MV-4-11 (cell line): ENCODE measurements around the gene GTPBP6.
"Not testable (repeated sequence)": the region's sequence is repeated elsewhere in the genome, so short reads cannot be mapped to it uniquely, and the experiment has no call there.

Source experiments
- DNase-seq: peaks from one replicate; lab custom pipeline; 2025; lab: John Stamatoyannopoulos, UW

The GTPBP6 gene

DNA sequence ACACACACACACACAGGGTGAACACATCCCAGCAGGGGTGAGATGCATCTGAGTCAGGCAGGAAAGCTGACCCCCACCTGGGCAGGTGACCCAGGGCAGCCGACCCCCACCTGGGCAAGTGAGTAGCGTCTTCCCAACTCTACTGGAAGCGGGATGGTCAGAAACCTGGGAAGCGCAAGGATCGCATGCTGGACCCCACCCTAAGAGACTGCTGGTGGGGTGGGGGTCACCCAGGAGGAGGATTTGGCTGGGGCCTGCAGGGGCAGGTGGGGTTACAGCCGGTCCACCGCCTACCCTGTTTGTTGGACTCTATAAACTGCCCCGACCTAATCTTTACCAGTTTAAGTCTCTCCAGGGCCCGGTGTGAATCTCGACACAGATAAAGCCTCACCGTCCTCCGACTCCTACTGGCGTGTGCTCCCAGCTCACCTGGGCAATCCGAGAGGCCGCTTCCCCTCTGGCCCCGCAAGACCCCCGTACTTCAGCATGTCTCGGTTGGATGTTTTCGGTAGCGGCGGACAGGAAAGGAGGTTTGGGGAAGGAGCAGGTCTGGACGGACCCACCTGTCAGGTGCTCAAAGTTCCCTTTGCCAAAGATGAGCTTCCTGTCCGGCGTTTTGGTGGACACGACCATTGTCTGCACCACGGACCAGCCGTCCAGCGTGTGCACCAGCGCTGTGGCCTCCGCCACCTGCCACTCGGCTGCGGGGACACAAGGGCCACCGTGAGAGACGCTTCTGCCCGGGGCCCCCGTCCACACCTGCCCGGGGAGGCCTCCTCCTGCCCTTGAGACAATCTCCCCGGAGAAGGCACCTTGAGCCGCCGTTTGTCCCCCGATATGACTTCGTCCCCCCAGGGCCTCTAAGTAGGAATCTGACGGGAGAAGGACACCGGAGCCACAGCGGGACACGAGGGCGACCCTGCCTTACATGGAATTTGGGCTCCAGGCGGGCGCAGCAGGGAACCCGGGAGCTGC, 2.0 kb downstream of the GTPBP6 start:
- DNase-seq: no peak

DNA sequence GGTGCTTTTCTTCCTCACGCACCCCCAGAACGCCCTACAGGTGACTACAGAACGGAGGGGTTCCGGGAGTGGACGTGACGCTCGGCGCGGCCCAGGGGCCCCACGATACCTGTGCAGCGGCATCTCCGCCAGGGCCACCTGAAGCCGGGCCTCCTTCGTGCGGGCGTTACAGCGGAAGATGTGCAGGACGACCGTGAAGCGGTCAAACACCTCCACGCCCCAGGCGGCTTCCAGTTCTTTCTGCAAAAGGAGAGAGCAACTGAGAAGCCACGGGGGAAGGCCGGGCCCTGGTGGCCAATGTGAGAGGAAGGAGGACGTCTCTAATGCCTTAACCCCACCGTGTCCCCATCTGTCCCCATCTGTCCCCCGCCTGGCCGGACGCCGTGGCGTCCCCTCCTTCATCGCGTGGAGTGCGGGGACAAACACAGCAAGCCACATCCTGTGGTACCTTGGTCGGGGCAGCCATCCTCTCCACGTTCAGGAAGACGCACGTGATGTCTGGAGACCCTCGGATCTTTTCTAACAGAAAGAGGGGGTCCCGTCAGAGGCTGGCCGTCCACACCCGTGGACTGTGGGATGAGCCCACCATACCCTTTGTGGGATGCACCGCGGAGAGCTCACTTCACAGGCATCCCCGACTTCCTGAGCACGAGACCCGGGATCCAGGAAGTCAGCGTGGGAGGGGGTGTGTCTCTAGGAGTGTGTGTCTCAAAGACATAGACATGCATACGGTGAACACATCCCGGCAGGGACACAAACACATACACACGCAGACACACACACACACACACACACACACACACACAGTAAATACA, 3.6 kb downstream of the GTPBP6 start:
- DNase-seq: no peak

DNA sequence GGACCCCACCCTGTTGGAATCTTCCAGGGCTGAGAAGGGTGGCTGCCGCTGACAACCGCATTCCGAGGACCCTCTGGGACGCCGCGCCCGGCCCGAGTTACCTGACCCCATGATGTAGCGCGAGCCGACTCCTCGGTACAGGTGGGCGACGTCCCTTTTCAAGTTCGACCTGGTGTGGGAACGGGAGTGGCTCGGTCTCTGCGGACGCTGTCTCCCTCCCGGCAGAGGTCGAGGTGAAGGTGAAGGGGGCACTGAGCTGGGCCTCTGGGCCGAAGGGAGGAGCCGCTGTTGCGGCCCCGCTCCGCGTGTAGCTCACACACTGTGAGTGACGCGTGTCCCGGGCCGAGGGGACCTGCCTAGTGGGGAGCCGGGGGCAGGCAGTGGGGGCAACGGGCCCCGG, 4.5 kb downstream of the GTPBP6 start:
- no peak for DNase-seq

DNA sequence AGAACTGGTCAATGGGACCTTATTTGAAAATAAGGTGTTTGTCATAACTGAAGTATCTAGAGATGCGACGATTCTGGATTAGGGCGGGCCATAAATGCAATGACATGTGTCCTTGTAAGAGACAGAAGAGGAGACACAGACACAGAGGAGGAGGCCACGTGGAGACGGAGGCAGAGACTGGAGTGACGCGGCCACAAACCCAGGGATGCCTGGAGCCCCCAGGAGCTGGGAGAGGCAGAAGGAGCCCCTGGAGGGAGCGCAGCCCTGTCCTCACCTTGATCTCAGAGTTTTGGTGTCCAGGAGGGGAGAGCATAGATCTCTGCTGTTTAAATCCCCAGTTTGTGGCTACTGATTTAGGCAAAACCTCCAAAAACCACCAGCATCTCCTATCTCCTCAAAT, 5.0 kb downstream of the GTPBP6 start:
- DNase-seq: no peak

DNA sequence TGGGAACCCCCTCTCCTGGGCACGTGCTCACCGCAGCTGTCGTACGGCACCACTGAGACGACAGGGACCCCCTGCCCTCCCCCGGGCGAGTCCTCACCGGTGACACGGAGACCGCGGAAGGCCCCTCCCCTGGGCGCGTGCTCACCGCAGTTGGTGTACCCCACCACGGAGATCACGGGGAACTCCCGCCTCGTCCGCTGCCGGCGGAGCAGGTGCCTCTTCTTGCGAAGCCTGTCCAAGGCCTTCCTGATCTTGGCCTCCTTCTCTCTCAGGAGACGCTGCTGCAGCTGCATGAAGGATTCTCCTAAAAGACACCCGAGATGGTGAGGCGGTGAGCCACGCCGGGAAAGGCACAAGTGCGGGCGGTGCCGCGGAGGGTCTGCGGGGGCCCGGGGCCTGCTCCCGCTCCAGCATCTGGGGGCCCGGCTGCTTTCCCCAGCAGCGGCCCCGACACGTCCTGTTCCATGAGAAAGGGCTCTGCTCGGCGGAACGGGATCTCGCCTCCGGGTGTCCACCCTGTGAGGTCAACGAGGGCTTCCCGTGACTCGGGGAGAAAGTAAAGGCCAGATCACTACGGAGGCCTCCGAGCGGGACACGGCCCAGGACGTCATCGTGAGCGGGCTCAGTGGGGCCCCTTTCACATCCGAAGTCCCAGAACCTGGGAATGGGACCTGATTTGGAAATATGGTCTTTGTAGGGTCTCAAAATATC, 5.8 kb downstream of the GTPBP6 start:
- DNase-seq: no peak

DNA sequence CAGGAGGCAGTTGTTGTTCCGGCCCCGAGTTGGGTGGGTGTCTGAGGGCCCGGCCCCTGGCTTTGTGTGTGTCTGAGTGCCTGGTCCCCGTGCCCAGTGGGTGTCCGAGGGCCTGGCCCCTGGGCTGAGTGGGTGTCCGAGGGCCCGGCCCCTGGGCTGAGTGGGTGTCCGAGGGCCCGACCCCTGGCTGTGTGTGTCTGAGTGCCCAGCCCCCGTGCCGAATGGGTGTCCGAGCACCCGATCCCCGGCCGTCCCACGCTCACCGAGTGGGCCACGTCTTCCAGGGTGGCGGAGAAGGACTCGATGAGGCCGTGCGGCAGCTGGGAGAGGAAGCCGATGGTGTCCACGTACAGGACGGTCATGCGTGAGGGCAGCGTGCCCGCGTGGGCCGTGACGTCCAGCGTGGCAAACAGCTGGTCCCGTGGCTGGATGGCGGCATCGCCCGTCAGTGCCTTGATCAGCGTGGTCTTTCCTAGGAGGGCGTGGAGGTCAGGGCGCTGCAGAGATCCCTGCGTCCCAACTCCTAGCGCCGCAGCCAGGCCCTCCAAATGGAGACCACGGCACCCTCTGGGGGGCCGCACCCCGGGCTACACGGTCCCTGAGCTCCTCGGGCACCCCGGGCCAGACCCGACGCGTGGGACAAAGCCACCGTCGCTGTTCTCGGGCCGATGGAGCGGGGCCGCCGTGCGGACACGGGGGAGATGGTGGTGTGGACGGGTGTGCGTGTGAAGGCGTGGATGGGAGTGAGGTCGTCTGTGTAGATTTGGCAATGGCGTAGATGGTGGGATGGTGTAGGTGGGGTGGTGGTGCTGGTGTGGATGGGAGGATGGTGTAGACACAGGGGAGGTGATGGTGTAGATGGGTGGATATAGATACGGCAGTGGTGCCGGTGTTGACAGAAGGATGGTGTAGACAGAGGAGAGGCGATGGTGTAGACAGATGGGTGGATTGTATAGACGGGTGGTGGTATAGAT, 7.2 kb downstream of the GTPBP6 start:
- no peak for DNase-seq

DNA sequence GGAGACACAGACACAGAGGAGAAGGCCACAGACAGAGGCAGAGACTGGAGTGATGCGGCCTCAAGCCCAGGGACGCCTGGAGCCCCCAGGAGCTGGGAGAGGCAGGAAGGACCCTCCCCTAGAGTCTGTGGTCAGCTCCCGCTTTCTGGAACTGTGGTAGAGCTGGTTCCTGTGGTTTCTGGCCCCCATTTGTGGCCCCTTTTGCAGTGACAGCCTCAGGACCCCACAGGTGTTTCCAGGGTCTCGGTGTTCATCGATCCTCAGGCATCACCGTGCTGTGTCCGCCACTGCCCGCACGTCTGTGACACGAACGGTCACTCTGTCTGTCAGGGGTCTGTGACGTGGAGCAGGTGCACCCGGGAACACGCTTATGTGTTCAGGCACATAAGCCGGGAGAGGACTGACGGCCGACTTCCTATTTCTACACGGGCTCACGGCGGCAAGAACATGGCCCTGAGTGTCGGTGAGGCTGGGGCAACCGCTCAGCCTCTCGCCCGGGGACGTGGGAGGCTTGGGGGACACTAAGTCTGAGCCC, 7.9 kb downstream of the GTPBP6 start:
- no peak for DNase-seq

DNA sequence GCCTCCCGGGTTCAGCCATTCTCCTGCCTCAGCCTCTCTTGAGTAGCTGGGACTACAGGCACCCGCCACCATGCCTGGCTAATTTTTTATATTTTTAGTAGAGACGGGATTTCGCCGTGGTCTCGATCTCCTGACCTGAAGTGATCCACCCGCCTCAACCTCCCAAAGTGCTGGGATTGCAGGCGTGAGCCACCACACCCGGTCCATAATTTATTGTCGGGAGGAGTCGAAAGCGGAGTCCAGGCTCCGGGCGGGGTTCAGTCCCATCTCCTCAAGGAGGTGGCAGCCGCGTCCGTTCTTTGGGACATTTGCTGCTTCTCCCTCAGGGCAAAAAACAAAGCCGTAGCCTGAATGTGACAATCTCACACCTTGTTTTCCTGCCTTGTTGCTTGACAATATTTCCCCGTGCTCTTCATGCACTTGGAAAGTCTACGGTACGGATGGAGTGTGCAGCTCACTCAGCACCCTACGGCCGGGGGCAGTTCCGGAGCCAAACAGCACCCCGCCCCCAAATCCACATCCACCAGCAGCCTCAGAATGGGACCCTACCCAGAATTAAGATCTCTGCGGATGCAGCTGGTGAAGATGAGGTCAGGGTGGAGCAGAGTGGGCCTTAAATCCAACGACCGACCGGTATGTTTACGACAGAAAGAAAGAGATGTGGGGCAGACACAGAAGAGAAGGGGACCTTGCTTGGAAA, 9.6 kb downstream of the GTPBP6 start:
- no peak for DNase-seq

DNA sequence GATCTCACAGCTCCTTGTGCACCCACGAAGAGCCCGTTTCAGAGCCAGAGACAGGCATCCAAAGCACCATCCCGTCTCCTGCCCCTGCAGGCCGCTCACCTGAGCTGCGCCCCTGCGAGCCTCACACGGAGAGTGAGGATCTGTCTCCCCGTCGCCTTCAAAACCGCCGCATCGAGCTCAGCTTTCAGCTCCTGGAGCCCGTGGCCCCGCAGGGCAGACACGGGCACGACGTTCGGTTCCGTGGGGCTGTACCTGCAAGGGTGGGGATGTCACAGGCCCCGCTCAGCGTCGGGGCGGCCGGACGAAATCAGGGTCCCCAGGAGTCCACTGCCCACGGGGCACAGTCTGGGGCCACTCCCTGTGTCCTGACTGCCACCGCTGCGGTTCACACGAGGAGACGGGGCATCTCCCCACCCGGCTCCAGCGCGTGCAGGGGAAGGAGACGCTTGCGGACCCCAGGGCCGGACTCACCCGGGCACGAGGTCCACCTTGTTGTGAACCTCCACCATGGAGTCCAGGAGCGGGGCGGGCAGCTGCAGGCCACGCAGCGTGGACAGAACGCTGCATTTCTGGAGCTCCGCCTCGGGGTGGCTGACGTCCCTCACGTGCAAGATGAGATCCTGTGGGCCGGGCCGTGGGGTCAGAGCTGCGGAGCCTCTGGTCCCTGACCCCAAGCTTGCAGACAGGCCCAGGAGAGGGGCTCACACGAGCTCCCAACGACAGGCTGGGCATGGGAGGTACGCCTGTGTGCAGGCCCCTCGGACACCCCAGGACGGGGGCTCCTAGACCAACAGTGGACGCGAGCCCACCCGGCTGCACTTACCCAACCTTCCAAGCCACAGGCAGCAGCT, 11.1 kb downstream of the GTPBP6 start:
- no peak for DNase-seq

DNA sequence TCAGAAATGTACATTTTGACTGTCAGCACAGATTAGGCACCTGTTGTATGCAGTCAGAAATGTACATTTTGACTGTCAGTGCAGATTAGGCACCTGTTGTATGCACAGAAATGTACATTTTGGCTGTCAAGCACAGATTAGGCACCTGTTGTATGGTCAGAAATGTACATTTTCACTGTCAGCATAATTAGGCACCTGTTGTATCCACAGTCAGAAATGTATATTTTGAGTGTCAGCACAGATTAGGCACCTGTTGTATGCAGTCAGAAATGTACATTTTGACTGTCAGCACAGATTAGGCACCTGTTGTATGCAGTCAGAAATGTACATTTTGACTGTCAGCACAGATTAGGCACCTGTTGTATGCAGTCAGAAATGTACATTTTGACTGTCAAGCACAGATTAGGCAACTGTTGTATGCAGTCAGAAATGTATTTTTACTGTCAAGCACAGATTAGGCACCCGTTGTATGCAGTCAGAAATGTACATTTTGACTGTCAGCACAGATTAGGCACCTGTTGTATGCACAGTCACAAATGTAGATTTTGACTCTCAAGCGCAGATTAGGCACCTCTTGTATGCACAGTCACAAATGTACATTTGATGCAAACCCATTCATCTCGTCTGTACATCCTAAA, 11.9 kb downstream of the GTPBP6 start:
- not testable (repeated sequence) for DNase-seq

DNA sequence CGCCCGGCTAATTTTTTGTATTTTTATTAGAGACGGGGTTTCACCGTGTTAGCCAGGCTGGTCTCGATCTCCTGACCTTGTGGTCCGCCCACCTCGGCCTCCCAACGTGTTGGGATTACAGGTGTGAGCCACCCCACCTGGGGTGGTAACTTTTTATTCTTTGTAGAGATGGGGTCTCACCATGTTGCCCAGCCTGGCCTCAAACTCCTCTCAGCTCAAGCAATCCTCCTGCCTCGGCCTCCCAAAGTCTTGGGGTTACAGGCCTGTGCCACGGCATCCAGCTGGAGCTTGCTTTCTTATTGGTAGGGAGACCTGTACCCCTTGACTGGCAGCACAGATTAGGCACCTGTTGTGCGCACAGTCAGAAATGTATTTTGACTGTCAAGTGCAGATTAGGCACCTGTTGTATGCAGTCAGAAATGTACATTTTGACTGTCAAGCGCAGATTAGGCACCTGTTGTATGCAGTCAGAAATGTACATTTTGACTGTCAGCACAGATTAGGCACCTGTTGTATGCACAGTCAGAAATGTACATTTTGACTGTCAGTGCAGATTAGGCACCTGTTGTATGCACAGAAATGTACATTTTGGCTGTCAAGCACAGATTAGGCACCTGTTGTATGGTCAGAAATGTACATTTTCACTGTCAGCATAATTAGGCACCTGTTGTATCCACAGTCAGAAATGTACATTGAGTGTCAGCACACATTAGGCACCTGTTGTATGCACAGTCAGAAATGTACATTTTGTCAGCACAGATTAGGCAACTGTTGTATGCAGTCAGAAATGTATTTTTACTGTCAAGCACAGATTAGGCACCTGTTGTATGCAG, 12.6 kb downstream of the GTPBP6 start:
- not testable (repeated sequence) for DNase-seq

DNA sequence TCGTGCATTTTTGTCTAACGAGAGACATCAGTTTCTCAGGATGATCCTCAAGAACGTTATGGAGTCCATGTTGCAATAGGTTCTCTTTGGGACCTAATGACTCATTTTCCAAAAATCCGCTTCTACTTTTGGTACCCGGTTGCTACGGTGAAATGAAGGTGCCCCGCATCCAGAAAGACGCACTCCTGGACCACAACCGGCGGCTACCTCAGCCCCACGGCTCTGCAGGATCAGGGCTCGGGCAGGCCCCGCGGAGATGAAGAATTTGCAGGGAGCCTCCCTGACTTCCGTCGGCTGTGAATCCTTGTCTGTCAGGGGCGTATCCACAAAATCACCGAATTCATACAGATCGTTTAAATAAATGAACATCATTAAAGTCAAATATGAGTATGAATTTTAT, 15.6 kb downstream of the GTPBP6 start:
- DNase-seq: no peak

DNA sequence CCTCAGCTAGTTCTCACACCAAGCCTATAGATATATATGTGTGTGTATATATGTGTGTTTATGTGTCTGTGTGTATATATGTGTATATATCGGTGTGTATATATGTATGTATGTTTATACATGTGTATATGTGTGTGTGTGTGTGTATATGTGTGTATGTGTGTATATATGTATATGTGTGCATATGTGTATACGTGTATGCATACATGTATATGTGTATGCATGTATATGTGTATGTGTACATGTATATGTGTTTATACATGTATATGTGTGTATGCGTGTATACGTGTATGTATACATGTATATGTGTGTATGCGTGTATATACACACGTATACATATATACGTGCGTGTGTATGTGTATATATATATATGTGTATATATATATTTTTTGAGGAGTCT, 18.3 kb downstream of the GTPBP6 start:
- DNase-seq: no peak

DNA sequence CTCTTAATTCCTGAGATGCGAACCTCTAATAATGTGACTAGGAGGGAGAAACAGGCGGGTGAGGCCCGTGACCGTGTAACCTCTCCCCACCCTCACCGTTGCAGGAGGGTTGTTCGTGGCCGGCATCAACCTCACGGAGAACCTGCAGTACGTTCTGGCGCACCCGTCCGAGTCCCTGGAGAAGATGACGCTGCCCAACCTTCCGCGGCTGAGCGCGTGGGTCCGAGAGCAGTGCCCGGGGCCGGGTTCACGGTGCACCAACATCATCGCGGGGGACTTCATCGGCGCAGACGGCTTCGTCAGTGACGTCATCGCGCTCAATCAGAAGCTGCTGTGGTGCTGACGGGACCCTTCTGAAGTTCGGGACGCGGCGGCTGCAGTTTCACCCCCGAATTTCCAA, 19.6 kb downstream of the GTPBP6 start:
- DNase-seq: no peak

DNA sequence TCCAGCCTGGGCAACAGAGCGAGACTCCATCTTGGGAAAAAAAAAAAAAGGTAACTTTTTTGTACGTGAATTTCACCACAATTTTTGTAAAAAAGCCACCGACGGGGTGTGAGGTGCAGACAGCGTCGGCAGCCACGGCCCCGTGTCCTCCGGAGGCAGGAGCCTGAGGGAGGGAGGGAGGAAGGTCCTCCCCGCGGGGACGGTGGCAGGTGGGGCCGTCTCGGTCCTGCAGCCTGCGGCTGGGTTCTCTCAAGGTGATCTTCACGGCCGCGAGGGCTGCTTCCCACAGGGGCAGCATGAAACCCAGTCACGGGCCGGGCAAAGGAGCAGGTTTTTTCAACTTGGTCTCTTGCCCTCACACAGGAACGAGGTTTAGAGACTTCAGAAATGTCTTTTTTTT, 23.5 kb downstream of the GTPBP6 start:
- no peak for DNase-seq

DNA sequence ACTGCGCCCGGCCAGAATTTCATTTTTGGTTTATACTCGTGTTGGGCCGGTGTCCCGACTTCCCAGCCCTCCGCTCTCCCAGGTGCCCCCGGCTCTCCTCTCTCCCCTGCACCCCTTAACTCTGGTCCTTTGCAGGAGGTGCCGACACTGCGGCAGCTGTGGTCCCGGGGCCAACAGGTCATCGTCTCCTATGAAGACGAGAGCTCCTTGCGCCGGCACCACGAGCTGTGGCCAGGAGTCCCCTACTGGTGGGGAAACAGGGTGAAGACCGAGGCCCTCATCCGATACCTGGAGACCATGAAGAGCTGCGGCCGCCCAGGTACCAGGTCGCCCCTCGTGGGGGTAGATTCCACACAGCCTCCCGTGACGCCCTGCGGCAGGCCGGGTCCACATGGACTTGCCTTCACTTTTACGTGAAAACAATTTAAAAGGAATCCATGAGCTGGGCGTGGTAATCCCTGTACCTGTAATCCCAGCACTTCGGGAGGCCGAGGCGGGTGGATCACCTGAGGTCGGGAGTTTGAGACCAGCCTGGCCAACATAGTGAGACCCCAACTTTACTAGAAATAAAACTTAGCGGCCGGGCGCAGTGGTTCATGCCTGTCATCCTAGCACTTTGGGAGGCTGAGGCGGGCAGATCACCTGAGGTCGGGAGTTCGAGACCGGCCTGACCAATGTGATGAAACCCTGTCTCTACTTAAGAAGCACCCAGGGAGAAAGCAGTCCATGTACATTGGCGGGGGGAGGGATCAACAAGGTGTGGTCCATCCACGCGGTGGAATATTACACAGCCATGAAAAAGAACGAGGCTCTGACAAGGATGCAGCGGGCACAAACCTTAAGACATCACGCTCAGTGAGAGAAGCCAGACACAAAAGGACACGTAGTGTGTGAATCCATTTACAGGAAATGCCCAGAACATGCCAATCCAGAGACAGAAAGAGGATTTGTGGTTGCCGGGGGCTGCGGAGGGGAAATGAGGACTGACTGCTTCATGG, 25.4 kb downstream of the GTPBP6 start:
- no peak for DNase-seq
